Gastrocnemius medialis (tissue), 4 donors: ENCODE measurements around the gene NSMCE1. TPM values are rescaled to one million over a fixed set of nuclear protein-coding genes. Genes with fewer than 3 reads are reported as not detected.

Source experiments
- ATAC-seq, 2 donors: fragments of 150-250 bp; one replicate each; pipeline ENCODE4 v1.9.1; 2016
- DNase-seq, 2 donors: peaks; one replicate each; pipeline ENCODE4 v3.0.0-alpha.2; 2019
- H3K27ac ChIP-seq, 4 donors: fragments of 200-600 bp; sonication (generic); 1 replicate in 1 of 4; 2 replicates in 3 of 4; pipeline ENCODE4 v1.5.1; 2016 to 2018; ENCODE audit warnings: mild to moderate bottlenecking in 2 of 4, moderate library complexity in 1 of 4
- H3K27me3 ChIP-seq, 3 donors: fragments of 200-600 bp; sonication (generic) in 2 of 3; 1 replicate in 1 of 3; 2 replicates in 2 of 3; pipeline versions ENCODE4 v1.5.1 to v1.6.0; 2016 to 2019; ENCODE audit warnings: mild to moderate bottlenecking in 1 of 3, moderate library complexity in 1 of 3
- H3K36me3 ChIP-seq, 2 donors: fragments of 200-600 bp; sonication (generic) in 1 of 2; one replicate each; pipeline ENCODE4 v1.5.1; 2017 to 2018
- H3K4me1 ChIP-seq, 2 donors: fragments of 200-600 bp; sonication (generic) in 1 of 2; one replicate each; pipeline ENCODE4 v1.5.1; 2016 to 2017; ENCODE audit warnings: mild to moderate bottlenecking in 2 of 2
- H3K4me3 ChIP-seq, 4 donors: fragments of 200-600 bp; sonication (generic) in 3 of 4; 1 replicate in 1 of 4; 2 replicates in 3 of 4; pipeline ENCODE4 v1.5.1; 2016 to 2019; ENCODE audit warnings: mild to moderate bottlenecking in 2 of 4
- H3K9me3 ChIP-seq, 3 donors: fragments of 200-600 bp; sonication (generic) in 2 of 3; 1 replicate in 1 of 3; 2 replicates in 2 of 3; pipeline ENCODE4 v1.5.1; 2016 to 2019
- POLR2A ChIP-seq, 2 donors: fragments of 450-650 bp; IDR thresholded peaks; one replicate each; pipeline ENCODE4 v1.6.1; 2017; ENCODE audit warnings: antibody characterized with exemption in 2 of 2, mild to moderate bottlenecking in 2 of 2, moderate library complexity in 2 of 2
- in situ Hi-C, 4 donors: fragments of 200-750 bp; cut with MboI; loops; one replicate each; pipeline versions ENCODE4 v1.15.0 to v1.8.0; 2017; ENCODE audit warnings: low sequenced_read_pairs in 4 of 4
- intact Hi-C: fragments of 100-400 bp; cut with DNase I; formaldehyde crosslinking; loops from one replicate; pipeline ENCODE4 v1.15.1; 2023; ENCODE audit warnings: low total_unique reads
- total RNA-seq, 4 donors: library from RNA; depleted of rRNA; stranded (reverse); fragments of >200 nt; gene quantifications; one replicate each; pipeline versions ENCODE4 v1.1.0 to v1.2.3, GENCODE V29; 2016
- TF ChIP-seq, protein P1 (sequence below), 5 experiments: fragments of 450-650 bp in 3 of 5; fragments of 200-600 bp in 2 of 5; sonication (generic) in 2 of 5; IDR thresholded peaks in 4 of 5; conservative IDR thresholded peaks in 1 of 5; 1 replicate in 4 of 5; 2 replicates in 1 of 5; pipeline ENCODE4 v1.5.1; 2016 to 2019; ENCODE audit warnings: antibody characterized with exemption in 5 of 5, mild to moderate bottlenecking in 3 of 5, moderate library complexity in 3 of 5

NSMCE1 gene
- total RNA-seq, 4 donors from 2014 or later, result 20.2 to 29.1 (median 22.0) TPM

- DNase-seq (no peak), ATAC-seq (no peak)
- in situ Hi-C loops, result no loop called here
- Histone ChIP-seq H3K27ac (no peak overlapping the region), H3K9me3 (no peaks in the 10 kb centered on the region), H3K4me1 (no peaks in the 10 kb centered on the region), H3K4me3 (no peak overlapping the region), H3K36me3 (no peaks in the 10 kb centered on the region), H3K27me3 (no peaks in the 10 kb centered on the region)
- intact Hi-C loops, result no loop called here
- TF ChIP-seq POLR2A (IDR thresholded peaks at IDR 0.05), result no peak
- TF ChIP-seq, protein P1, sequence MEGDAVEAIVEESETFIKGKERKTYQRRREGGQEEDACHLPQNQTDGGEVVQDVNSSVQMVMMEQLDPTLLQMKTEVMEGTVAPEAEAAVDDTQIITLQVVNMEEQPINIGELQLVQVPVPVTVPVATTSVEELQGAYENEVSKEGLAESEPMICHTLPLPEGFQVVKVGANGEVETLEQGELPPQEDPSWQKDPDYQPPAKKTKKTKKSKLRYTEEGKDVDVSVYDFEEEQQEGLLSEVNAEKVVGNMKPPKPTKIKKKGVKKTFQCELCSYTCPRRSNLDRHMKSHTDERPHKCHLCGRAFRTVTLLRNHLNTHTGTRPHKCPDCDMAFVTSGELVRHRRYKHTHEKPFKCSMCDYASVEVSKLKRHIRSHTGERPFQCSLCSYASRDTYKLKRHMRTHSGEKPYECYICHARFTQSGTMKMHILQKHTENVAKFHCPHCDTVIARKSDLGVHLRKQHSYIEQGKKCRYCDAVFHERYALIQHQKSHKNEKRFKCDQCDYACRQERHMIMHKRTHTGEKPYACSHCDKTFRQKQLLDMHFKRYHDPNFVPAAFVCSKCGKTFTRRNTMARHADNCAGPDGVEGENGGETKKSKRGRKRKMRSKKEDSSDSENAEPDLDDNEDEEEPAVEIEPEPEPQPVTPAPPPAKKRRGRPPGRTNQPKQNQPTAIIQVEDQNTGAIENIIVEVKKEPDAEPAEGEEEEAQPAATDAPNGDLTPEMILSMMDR (IDR thresholded peaks at IDR 0.05 in 4 of 5, conservative IDR thresholded peaks at IDR 0.05 in 1 of 5), result no peak
Observed at GRCh38 chr16:27287887-27288286, 19.3 kb upstream of the NSMCE1 start.

DNA sequence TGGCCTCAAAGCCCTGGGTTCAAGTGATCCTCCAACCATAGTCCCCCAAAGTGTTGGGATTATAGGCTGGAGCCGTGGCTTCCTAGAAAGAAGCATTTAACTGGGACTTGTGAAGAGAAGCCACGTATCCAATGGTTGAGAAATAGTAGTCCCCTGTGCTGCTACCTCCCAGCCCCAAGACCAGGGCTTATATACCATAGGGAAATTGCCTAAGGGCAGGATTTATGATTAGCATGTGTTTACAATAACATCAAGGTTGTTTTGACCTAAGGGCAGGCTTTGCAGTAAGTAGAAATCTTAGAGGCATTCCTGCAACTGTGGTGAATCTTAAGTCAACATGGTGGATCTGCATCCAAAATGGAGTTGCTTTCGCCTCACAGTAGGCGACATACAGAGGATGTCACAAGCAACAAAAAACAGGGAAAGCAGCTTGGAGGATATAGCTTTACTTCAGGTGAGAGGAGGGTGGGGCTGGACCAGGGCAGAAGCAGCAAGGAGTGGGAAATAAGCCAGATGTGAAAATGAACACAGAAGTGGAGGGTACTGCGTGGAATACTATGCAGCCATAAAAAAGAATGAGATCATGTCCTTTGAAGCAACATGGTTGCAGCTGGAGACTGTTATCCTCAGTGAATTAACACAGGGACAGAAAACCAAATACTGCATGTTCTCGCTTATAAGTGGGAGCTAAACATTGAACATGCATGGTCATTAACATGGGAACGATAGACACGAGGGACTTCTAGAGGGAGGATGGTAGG is 18.7 kb upstream of the NSMCE1 start:
- Histone ChIP-seq H3K27ac (peak overlapping the region in 1 of 4 donors; percentile 34), H3K9me3 (no peaks in the 10 kb centered on the region), H3K4me1 (no peaks in the 10 kb centered on the region), H3K4me3 (no peak overlapping the region), H3K27me3 (no peaks in the 10 kb centered on the region), H3K36me3 (no peaks in the 10 kb centered on the region)
- intact Hi-C loops (no loop called here), in situ Hi-C loops (no loop called here)
- TF ChIP-seq, protein P1 (IDR thresholded peaks at IDR 0.05 in 4 of 5, conservative IDR thresholded peaks at IDR 0.05 in 1 of 5), result no peak
- no peak for TF ChIP-seq POLR2A (IDR thresholded peaks at IDR 0.05)
- DNase-seq (no peak), ATAC-seq (no peak)

- ATAC-seq (peak in 1 of 2 donors; percentile 36), DNase-seq (no peak)
- intact Hi-C loops (no loop called here), in situ Hi-C loops (no loop called here)
- no peak overlapping the region for H3K4me3 ChIP-seq
- no peaks in the 10 kb centered on the region for H3K27me3 ChIP-seq
- H3K36me3 ChIP-seq, result no peaks in the 10 kb centered on the region
- H3K9me3 ChIP-seq, result no peaks in the 10 kb centered on the region
- TF ChIP-seq, protein P1 (IDR thresholded peaks at IDR 0.05 in 4 of 5, conservative IDR thresholded peaks at IDR 0.05 in 1 of 5), result no peak
- TF ChIP-seq POLR2A (IDR thresholded peaks at IDR 0.05), result no peak
- no peaks in the 10 kb centered on the region for H3K4me1 ChIP-seq
- peak overlapping the region in 2 of 4 donors; percentile 11 to 34 for H3K27ac ChIP-seq
Observed at GRCh38 chr16:27286451-27286850, 17.9 kb upstream of the NSMCE1 start.

- ATAC-seq (no peak), DNase-seq (peak; percentile 4 to 17)
- intact Hi-C loops (no loop called here), in situ Hi-C loops (no loop called here)
- H3K27me3 ChIP-seq, result no peaks in the 10 kb centered on the region
- H3K9me3 ChIP-seq, result no peaks in the 10 kb centered on the region
- peak overlapping the region in 1 of 4 donors; percentile 18 for H3K27ac ChIP-seq
- no peaks in the 10 kb centered on the region for H3K4me1 ChIP-seq
- H3K36me3 ChIP-seq, result no peaks in the 10 kb centered on the region
- TF ChIP-seq, protein P1 (IDR thresholded peaks at IDR 0.05 in 4 of 5, conservative IDR thresholded peaks at IDR 0.05 in 1 of 5), result no peak
- no peak for TF ChIP-seq POLR2A (IDR thresholded peaks at IDR 0.05)
- no peak overlapping the region for H3K4me3 ChIP-seq
Observed at GRCh38 chr16:27285676-27286196, 17.2 kb upstream of the NSMCE1 start.
